NCI-H1694 (cell line): ENCODE data around the gene SLIT3.

ENCODE experiments used
- DNase-seq: peaks from one replicate; lab custom pipeline; 2025; lab: John Stamatoyannopoulos, UW

SLIT3 gene

DNA sequence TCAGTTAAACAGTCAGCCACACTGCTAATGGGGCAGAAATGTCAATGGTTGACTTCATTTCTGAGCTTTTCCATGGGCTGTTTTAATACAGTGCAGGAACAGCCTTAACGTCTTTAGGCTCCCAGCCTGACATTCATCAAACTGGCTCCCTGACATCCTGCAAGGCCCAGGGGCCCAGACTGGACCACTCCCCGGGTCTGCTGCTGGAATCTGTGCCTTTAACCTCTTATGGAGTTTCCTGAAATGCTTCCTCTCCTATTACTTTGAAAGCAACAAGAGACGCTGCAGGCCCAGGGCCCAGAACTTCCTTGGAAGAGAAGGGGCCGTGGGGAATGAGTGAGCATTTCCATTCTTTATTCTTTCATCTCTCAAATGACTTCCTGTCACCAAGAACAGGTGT lies 504.9 kb downstream of the SLIT3 start:
- DNase-seq = no peak

DNA sequence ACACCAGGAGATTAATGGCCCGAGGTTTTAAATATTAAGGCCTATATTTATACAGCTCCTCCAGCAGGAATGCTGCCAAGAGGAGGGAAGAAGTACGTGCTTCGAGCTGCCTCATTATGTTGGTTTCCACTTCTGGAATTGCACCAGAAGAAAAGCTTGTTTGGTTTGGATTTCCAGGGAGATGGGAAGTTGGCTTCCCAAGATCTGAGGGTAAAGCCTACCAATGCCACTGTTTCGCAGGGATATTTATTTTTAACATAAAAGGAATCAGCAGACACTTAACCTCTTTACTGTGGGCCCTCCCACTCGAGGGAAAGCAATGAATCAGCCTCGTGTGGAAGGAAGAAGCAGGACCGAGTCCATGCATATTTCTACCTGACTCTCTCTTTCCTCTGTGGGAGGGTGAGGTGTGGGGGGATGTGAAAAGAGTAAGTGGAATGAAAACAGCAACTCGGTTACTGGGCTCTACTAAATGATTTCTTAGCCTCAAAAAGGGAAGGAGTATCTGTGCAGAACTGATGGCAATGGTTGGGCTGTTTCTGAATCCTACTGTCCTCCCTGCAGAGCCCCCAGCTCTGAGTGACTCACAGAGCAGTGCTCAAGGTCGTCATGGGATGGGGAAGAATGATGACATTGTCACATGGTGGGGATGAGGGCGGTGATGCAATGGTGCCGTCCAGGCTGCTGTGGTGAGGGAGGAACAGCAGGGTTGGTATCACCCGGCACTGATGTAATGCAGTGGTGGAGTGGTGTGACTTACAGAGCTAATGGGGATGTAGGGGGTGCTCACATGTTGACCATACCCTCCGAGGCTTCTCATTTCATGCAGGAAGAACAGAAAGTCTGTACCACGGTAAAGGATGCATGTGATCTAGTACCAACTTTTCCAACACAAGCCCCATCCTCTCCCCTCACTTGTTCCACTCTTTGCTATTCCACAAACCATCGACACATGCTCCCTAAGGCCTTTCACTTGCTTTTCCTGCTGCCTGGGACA lies 506.8 kb downstream of the SLIT3 start:
- no peak for DNase-seq

DNA sequence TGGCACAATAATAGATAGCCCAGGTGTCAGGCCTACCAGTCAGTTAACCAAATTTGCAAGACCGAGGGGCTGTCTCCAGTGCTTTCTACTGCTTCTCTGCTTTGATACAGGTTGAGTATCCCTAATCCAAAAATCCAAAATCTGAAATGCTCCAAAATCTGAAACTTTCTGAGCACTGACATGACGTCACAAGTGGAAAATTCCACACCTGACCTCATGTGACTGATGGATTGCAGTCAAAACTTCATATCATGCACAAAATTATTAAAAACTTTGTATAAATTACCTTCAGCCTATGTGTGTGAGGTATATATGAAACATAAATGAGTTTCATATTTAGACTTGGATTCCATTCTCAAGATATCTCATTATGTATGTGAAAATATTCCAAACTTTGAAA lies 508.3 kb downstream of the SLIT3 start:
- DNase-seq = no peak

DNA sequence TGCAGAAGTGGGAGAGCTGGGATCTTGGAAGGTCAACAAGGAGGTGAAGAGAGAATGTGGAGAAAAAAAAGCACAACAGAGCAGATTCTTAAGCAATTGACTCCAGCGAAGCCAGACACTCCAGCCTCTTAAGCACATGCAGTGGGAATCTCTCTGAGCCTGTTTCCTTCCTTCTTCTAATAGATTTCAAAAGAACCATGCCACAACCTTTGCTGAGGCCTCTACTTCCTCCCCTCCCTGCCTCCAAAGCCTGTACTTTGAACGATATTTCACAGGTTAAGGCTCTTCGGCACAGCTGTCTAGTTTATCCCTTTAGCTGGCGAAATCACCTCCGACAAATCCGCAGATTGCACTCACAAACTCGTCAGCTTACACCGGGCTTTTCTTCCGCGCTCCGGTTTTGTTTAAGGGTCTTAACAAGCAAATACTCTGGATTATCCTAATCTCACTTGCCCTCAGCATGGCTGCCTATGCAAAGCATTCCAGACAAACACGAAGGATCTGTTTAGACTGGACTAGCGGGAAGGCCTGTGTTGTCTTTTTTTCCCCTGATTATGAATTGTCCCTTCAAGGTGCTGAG lies 510.2 kb downstream of the SLIT3 start:
- no peak for DNase-seq

DNA sequence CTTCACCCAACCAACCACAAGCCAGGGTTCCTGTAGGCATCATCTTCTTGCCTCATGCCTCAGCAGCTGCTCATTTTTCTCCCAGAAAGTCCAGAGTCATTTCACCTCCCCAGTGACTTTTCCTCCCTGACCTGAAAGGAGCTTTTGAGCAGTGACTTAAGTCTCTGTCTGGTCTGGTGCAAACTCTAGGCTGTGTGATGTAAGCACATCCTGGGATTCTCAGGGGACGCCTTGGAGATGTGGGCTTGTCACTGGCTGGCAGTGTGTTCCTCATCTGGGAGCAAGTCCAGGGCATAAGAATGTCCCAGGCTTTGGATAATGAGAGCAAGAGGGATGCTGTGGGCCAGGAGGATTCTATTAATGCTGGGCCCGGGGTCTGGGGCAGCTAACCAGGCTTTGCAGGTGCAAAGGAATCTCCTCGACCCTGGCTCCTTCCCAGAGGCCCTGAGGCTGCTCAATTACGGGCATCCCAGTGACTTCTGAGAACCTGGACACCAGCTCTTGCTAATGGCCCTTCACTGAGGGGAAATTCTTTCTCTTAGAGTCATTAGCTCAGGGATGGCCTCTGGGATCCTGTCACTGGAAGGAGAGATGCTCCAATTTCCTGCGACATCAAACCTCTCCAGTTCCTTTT lies 510.8 kb downstream of the SLIT3 start:
- DNase-seq = no peak

DNA sequence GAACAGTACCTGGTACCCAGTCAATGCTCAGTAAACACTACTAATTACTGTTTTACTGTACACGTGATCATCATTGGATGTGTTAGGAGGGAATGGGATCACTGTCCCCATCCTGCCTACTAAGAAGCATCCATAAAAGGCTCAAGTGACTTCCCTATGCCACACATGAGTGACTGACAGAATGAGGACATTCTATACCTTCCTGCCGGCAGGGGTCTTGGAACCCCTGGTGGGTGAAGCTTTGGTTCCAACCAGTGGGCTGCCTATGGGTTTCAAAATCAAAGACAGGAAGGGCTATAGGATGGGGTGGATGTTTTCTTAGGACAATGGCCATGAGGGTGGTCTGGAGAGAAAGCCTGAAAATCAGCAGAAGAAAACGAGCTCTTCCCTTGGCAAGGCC lies 512.2 kb downstream of the SLIT3 start:
- no peak for DNase-seq

DNA sequence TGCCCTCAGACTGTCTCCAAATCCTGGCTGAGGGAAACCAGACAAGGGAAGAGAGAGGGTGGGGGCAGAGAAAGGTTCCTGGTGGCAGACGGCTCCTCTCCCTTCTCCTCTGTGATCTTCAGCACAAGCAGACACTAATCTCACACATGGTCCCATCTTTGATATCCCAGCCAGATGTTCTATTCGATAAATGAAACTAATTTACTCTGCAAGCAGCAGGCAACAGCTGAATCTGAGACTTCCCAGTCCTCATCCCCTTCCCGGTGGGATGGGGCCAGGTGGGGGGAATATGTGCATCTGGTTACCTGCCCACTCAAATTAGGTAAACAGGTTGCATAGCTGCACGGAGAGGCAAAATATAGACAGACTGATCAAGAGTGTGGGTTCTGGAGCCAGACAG lies 512.8 kb downstream of the SLIT3 start:
- DNase-seq = no peak

DNA sequence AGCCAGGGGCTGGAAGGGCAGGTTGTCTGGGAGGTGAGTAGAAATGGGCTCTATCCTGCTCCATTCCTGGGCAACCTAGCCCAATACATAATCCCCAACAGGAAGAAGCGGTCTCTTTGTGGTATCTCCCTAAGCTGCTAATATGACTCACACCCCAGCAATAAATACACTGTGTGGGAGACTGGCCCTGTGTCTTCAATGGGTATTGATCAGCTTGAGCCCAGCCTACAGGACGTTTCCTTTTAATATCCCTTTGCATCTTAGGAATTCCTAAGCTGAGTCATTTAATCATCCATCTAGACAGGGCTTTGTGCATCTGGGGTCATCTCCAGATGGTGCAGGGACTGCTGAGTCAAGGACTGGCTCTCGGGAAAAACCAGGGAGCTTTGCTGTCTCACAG lies 514.8 kb downstream of the SLIT3 start:
- no peak for DNase-seq

DNA sequence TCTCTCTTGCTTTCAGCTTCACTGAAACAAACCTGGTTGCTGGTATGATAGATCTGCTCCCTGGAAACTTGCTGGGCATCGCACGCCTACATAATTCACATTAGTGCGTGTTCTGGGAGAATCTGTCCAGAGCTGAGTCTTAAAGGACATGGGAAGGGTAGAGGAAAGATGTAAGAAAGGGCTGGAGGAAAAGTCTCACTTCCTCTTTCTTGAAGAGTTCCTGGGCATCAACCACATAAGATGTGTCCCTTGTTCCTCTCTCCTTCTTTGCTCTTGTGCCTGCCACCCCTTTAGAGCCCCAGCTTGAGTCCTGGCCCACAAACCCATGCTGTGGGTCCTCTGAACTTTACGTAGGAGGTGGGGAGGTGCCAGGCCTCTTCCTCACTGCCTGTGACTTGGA lies 516.5 kb downstream of the SLIT3 start:
- no peak for DNase-seq

DNA sequence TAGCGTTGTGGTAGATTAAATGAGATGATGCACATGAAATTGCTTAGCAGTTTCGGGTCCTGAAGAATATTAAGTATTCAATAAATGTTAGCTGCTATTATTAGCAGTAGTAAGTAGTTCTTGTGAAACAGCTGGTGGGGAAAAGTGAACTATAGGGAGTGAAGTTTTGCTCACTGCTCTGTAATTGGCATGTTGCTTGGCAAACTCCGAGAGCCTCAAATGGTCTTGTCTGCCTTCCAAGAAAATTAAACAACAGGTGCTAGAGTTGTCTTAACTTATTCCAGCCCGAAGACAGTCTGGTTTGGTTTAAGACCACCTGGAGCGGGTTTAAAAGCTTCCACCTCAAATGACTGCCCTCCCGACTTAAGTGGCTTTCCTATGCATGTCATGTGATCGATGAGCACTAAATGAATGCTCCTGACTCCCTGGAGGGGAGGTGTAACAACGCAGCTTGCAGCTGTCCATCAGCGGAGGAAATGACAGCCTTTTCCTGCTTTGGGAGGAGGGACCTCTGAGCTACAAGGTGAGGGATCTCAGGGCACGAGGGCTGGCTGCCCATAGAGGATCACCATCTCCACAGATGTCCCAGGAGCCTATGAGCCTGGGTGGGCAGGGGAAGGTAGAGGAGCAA lies 518.9 kb downstream of the SLIT3 start:
- no peak for DNase-seq

DNA sequence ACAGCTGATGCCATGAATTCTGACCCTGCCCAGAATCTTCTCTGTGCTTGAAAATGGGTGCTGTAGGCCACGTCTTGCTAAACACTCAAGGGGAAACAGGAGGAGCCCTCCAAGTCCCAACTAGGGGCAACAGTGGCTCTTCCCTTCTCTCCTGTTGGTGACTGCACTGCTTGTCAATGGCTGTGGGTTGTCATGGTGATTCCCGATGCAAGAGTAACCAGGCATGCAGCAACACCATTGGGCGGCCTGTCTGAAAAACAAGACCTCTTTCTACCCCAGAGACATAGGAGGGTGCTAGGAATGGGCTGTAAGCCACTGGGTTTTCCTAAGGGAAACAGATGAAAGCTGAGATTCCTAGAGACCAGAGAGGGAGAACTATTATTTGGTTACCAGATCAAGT lies 520.1 kb downstream of the SLIT3 start:
- DNase-seq = no peak

DNA sequence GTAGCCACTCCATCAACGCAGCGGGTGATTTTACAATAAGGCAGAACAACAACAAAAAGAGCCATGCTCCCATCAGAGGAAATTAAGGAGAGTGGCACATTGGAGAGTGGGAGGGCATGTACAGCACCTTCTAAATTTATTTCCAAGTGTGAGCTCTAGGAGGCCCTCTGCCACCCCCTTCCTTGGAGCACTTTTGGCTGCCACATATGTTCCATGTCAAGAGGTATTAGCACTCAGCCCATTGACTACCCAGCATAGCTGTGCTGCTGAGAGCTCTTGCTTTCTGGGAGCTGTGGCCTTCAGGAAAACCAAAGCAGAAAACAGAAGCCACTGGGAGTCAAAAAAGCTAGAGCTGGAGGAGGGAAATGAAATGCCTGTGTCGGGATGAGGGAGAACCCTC lies 521.6 kb downstream of the SLIT3 start:
- no peak for DNase-seq

DNA sequence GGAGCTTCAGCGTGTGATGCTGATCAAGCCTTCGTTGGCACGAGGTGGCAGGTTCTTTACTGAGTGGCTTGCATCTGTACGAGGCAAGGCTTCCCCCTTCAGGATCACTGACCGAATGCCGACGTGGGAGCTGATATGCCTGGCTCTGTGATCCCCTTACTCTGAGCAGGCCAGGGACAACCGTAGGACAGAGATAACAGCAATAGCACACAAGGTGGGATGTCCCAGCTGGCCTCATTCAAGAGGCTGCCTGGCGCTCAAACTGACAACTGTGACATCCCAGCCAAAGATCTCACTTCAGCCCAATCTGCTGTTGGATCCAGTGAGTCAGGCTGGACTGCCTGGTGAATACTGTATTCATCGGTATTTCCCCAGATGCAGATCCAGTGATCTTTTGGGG lies 522.4 kb downstream of the SLIT3 start:
- no peak for DNase-seq

DNA sequence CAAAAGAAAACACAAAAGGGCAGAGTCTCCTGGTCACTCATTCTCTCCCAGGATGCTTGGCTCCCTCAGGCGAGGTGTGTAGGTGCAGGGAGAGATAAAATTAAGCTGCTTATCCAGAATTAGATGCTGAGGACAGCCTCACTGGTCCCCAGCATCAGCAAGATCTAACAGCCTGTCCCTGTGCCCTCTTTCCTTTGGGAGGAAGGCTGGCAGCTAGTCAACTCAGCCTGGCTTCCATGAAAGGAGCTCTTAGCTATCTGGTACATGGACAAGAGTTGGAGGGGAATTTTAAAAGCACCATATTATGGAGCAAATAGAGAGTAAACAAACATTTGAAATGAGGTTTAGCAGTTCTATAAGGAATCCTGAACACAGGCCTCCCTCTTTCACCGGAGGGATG lies 523.3 kb downstream of the SLIT3 start:
- DNase-seq = no peak

DNA sequence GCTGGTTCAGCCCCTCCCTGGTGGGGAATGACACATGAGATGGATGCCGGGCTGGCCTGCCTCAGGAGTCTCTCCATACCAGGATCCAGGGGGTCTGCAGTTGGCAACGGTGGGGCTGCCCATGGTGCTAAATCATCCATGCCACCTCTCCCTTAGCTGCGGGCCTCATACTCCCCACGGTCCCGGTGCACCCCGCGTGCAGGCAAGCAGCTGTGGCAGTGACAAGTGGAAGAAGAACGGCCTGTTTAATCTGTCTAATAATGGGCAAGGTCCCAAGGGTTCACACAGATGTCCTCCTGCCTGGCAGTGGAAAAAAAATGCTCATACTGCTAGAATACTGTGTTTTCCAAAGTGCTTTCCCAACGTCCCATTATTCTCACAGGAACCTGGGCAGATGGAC lies 524.9 kb downstream of the SLIT3 start:
- peak; percentile 43 for DNase-seq

DNA sequence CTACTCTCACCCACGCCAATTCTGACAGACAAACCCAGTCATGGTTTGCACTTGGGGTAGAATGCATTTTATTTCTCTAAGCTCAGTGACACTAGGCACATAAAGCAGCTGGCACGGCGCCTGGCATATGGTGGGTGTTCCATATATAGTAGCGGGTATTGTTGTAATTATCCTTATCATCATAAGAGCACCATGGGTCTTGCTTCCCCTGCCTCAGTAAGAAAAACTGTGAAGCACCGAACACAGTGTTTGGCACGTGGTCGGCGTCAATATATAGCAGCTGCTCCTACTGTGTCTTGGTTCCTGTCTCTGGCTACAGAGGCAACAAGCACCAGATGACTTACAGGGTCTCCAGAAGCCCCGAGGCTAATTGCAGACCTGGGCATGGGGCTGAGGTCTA lies 527.7 kb downstream of the SLIT3 start:
- DNase-seq = peak; percentile 85

DNA sequence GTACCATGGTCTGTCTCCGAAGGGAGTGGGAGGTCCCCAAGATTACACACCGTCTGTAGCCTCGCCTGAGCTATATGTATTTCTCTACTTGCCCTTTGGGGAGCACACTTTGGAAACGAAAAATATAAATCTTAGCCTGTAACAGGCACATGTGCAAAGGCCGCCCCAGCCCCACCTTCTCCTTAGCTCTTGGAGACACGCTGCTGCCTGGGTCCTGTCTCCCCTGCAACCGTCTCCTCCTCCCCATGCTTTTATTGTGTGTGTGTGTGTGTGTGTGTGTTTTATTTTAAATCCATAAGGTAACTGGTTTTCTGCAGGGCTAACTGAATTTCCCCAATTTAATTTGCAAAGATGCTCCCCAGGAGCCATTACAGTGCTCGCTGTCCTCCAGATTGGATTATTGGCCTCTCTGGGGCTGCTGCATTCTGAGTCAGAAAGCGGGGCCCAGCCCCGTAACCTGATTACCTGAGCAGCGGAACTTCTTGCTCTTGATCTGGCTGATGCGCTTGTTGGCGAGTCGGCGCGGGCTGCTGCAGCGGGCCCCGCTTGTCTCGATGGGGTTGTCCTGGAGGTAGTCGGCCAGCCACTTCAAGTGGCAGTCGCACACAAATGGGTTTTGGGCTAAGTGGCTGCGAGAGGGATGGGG lies 528.5 kb downstream of the SLIT3 start:
- no peak for DNase-seq

DNA sequence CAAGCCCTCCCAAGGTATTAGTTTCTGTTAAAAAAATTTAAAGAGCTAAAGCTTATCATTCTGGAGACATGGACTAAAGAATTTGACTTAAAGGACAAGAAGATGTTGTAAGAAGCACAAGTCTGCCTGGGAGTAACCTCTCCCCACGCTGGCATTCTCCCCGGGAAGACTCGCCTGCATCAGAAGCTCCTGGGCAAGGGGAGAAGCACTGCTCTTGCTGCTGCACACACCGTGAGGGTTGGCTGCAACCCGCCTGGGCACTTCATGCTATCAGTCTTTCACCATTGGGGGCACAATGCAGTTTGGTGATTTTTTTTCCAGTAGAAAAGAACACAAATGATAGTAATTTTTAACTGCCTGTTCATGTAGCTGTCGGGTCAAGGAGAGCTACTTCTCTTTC lies 529.3 kb downstream of the SLIT3 start:
- no peak for DNase-seq

DNA sequence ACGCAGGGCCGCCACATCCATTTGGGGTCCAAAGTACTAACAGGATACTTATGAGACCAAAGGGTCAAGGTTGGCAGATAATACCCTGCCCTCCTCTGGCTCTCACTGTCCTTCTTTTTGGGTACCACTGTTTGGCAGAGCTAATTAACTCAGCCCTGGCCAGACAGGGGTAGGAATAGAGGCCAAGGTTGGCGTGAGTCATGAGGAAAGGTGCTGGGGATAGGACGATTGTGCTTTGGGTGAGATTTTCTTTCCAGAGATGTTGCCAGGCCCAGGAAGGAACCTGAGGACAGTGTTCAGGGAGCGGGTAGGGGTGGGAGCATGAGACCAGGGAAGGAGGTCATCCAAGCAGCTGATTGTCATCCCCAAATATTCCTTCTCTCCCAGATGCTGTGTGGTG lies 529.9 kb downstream of the SLIT3 start:
- DNase-seq = no peak

DNA sequence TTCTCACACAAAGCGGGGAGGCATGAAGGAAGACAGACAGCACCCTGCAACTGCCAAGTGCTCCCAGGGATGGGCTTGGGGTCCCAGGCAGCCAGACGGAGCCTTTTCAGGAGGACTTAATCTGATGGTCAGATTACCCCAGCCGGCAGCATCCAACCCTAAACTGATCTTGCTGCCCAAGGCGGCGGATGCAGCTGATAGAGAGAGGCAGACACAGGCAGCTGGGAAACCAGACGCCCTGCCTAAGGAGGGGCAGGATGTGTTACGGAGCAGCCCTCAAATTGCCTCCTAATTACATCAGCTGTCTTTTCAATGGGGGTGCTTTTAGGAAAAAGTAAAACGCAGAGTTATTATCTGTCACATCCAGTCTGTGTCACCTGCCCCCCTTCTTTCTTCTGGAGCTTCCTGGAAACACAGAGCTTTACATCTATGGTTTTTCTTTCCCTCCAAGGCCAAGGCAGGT lies 530.9 kb downstream of the SLIT3 start:
- DNase-seq = no peak

DNA sequence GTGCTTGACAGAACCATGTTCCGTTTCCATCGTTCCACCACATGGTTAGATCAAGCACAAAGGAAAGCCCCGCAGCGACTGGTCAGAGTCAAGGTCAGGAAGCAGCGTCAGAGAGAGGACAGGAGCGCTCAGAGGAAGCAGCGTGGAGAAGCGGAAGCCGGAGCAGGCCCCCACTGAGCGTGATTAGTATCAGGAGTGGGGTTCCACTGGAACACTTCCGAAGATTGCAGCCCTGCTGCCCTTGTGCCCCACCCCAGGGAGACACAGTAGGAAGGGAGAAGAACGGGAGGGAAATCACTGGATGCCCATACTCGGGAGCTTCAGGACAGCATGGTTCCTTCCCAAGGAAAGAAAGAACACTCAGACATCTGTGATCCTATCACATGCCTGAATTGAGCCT lies 532.8 kb downstream of the SLIT3 start:
- no peak for DNase-seq

DNA sequence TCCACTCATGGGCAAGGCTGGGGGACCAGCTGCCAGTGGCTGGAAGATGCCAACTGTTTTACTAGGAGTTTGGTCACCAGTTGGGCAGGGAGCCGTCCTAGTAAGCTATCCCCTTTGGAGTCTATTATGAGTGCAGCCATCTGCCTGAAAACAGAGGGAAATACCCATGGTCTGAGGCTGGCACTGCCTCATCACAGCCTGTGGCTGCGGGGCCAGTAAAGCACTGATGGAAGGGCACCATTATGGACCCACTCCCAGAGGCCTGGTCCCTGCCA lies 534.6 kb downstream of the SLIT3 start:
- no peak for DNase-seq
